NCI-H526 treated with DMSO at 0.1 percent for 48 hours (cell line): ENCODE results near the gene RABGAP1L.
"Not testable (repeated sequence)": the region's sequence is repeated elsewhere in the genome, so short reads cannot be mapped to it uniquely, and the experiment has no call there.

Source experiments
- DNase-seq: peaks from one replicate; lab custom pipeline; 2025; lab: John Stamatoyannopoulos, UW

Gene RABGAP1L

GRCh38 chr1:174809755-174810280 lies 650.5 kb downstream of the RABGAP1L start:
- no peak for DNase-seq

DNA sequence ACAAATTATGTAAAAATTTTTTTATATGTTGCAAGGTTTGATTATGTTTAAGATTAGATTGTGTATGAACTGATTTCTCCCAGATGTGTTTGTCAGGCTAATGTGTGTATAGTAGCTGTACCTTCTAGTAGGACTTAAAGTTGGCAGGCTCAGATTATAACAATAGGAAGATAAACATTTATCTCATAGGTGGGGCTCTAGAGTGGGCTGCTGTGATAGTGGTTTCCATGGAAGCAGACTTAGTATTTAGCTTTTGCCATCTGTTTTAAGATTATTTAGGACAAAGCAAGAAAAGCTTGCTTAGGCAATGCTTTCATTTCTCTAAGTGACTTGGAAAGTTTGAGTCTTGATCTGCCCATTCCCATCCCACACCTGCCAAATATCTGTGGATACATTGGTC lies 652.7 kb downstream of the RABGAP1L start:
- no peak for DNase-seq

- no peak for DNase-seq
Observed at GRCh38 chr1:174812656-174813055, 653.3 kb downstream of the RABGAP1L start.

GRCh38 chr1:174815036-174815435 lies 655.7 kb downstream of the RABGAP1L start:
- DNase-seq = no peak

- no peak for DNase-seq
Observed at GRCh38 chr1:174815474-174815908, 656.2 kb downstream of the RABGAP1L start.

GRCh38 chr1:174816621-174817020 lies 657.3 kb downstream of the RABGAP1L start:
- not testable (repeated sequence) for DNase-seq

- no peak for DNase-seq
Observed at GRCh38 chr1:174818014-174818616, 658.8 kb downstream of the RABGAP1L start.

DNA sequence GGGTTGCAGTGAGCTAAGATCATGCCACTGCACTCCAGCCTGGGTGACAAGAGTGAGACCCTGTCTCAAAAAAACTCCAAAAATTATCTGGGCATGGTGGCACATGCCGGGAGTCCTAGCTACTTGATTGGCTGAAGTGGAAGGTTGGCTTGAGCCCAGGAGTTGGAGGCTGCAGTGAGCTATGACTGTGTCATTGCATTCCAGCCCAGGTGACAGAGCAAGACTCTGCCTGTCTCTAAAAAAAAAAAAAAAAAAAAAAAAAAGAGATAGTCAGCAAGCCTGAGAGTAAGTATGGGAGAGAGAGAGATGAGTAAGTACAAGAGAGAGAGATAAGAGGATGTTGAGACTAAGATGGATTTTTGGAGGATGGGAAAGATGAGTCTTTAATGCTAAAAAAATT lies 659.6 kb downstream of the RABGAP1L start:
- DNase-seq = no peak

DNA sequence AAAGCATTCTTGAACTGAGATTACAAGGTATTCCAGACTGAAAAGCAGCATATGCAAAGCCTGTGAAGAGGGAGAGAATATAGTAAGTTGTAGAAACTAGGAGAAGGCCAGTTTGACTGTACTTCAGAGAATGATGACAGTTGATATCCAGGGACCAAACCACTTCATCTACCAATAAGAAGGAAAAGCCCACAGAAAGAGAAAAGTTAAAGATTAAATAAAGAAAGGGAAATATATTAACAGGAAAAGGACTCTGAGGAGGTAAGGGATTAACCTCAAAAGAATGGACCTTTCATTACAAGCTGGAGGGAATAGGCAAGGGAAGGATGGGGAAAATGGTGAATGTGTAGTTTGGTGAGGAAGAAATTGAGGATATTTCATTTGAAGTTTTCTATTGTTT lies 660.3 kb downstream of the RABGAP1L start:
- DNase-seq = no peak

- DNase-seq = no peak
Observed at GRCh38 chr1:174825127-174825526, 665.8 kb downstream of the RABGAP1L start.

DNA sequence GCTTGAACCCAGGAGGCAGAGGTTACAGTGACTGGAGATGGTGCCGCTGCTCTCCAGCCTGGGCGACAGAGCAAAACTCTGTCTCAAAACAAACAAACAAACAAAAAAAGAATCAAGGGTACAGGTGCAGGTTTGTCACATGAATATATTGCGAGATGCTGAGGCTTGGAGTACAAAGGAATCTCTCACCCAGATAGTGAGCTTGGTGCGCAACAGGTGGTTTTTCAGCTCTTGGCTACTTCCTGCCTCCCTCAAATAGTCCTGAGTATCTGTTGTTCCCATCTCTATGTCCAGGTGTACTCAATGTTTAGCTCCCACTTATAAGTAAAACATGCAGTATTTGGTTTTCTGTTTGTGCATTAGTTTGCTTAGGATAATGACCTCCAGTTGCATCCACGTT lies 666.5 kb downstream of the RABGAP1L start:
- no peak for DNase-seq

DNA sequence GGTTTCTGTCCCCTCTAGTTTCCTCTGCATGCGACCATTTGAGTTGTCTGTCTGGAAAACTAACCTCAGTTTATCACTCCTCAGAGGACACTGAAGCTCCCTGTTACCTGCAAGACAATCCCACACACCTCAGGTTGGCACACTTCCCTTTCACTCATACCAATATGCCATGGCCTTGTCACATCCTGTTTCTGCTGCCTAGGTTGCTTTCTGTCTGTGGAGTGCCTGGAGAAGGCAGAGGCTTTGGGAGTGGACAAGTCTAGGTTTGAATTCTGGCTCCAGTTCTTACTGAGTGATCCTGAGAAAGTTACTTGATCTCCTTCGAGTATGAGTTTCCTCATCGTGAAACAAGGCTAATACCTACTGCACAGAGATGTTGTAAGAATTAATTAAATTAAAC lies 668.9 kb downstream of the RABGAP1L start:
- DNase-seq = no peak

GRCh38 chr1:174829990-174830389 lies 670.7 kb downstream of the RABGAP1L start:
- no peak for DNase-seq

DNA sequence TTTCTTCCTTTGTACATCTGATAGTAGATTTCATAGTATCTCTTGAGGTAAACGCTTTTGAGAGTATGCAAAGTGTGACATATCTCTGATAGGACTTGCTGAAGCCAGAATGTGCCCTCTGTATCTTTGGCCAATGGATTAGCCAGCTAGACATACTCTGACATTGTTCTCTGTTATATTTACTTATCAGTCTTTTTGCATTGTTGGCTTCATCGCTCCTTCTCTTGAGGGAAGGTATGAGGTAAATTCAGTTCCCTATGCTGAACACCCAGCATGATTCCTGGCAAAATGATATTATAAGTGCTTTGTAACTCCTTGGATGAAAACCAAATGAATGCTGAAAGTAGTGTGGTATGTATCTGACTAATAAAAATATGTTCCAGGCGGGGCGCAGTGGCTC lies 677.2 kb downstream of the RABGAP1L start:
- no peak for DNase-seq

GRCh38 chr1:174837386-174837785 lies 678.1 kb downstream of the RABGAP1L start:
- DNase-seq = no peak

GRCh38 chr1:174839211-174839610 lies 679.9 kb downstream of the RABGAP1L start:
- no peak for DNase-seq

- DNase-seq = no peak
Observed at GRCh38 chr1:174841747-174842146, 682.4 kb downstream of the RABGAP1L start.

- DNase-seq = peak; percentile 50
Observed at GRCh38 chr1:174848593-174849560, 689.6 kb downstream of the RABGAP1L start.

GRCh38 chr1:174850726-174851125 lies 691.4 kb downstream of the RABGAP1L start:
- no peak for DNase-seq

DNA sequence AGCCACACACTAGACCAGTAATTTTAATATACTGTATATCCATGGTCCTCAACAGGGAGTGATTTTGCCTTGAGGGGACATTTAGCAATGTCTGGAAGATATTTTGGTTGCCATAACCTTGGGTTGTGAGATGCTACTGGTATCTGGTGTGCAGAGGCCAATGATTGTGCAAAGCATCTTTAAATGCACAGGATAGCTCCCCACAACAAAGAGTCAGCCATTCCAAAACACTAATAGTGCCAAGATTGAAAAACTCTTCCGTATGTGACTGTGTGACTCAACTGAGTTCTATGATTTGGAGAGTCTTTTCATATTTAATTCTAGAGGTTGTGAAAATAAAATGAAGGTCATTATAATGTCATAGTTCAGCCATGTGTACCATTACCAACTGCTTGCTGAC lies 699.0 kb downstream of the RABGAP1L start:
- DNase-seq = no peak

- no peak for DNase-seq
Observed at GRCh38 chr1:174870319-174870718, 711.0 kb downstream of the RABGAP1L start.

GRCh38 chr1:174871886-174872285 lies 712.6 kb downstream of the RABGAP1L start:
- peak; percentile 86 for DNase-seq

DNA sequence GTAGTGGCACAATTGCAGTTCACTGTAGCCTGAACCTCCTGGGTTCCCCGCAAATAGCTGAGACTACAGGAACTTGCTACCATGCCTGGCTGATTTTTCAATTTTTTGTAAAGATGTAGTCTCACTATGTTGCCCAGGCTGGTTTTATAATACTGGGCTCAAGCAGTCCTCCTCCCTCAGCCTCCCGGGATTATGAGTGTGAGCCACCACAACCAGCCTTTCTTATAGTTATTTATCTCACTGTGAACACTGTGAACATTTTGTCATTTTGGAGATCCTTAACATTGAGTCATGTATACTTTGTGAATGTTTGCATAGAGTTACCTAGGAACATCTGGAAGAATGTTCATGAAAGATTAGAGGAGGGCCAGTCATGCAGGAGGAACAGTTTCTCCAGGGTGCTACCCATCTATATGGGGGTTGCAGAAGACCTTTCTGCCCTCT lies 713.3 kb downstream of the RABGAP1L start:
- peak; percentile 54 for DNase-seq
